Suprapubic skin (tissue), 4 donors: Measurements from ENCODE around the gene HOXC5.

Experiments
- CTCF ChIP-seq, 2 donors: fragments of 200-600 bp in 1 of 2; fragments of 450-650 bp in 1 of 2; sonication (generic) in 1 of 2; IDR thresholded peaks; one replicate each; pipeline ENCODE4 v1.5.1; 2016 to 2019; ENCODE audit warnings: antibody characterized with exemption in 2 of 2, mild to moderate bottlenecking in 1 of 2, moderate library complexity in 1 of 2
- EP300 ChIP-seq: sonication (generic); formaldehyde crosslinking; IDR thresholded peaks from one replicate; pipeline ENCODE4 v1.6.1; 2017; ENCODE audit warnings: antibody characterized with exemption
- POLR2A ChIP-seq, 2 donors: fragments of 450-650 bp; IDR thresholded peaks; one replicate each; pipeline ENCODE4 v1.6.1; 2017; ENCODE audit warnings: antibody characterized with exemption in 2 of 2, mild to moderate bottlenecking in 2 of 2, moderate library complexity in 2 of 2
- POLR2AphosphoS5 ChIP-seq, 3 donors: sonication (generic); formaldehyde crosslinking; IDR thresholded peaks; one replicate each; pipeline ENCODE4 v1.6.1; 2017; ENCODE audit warnings: antibody characterized with exemption in 3 of 3

- no peak for TF ChIP-seq CTCF (IDR thresholded peaks at IDR 0.05)
- TF ChIP-seq POLR2AphosphoS5 (IDR thresholded peaks at IDR 0.05) = no peak
- no peak for TF ChIP-seq POLR2A (IDR thresholded peaks at IDR 0.05)
- no peak for TF ChIP-seq EP300
These were observed 35.7 kb downstream of the HOXC5 start for GRCh38 chr12:54068418-54069070.
